IMR-90 (cell line): Measurements from ENCODE around the gene UST. TPM values are rescaled to one million over a fixed set of nuclear protein-coding genes. Genes with fewer than 3 reads are reported as not detected.

Experiments used
- ATAC-seq: fragments of 200-7000 bp; cut with Tn5 transposase; 2 replicates; pipeline ENCODE4 v1.9.1; 2020; ENCODE audit warnings: low read depth, mild to moderate bottlenecking, moderate library complexity
- BruUV-seq: library from RNA; stranded (reverse); fragments of 400-500 nt; replicated peaks from 2 replicates; lab custom pipeline; 2021; lab: Mats Ljungman, UMichigan
- CTCF ChIA-PET: fragments of 300-600 bp; formaldehyde crosslinking; extraction: SDS; loops from one replicate; lab custom pipeline; 2021; ENCODE audit warnings: antibody characterized with exemption; lab: Yijun Ruan, JAX
- POLR2A ChIA-PET: fragments of 300-600 bp; sonication (Branson Sonifier 250); formaldehyde crosslinking; loops from one replicate; lab custom pipeline; 2022; ENCODE audit warnings: antibody characterized with exemption; ENCODE audit not compliant: unreplicated experiment; lab: Charles Lee
- DNase-seq: peaks from one replicate; pipeline ENCODE4 v3.0.0; 2013
- H2AFZ ChIP-seq: replicated peaks from 2 replicates; pipeline ENCODE3; 2013; ENCODE audit warnings: low read length, mild to moderate bottlenecking; ENCODE audit not compliant: poor library complexity
- H2AK5ac ChIP-seq: 2 replicates; pipeline ENCODE4 v1.6.1; 2013; ENCODE audit warnings: low read depth, low read length, inconsistent platforms
- H2AK9ac ChIP-seq: replicated peaks from 2 replicates; pipeline ENCODE3; 2013; ENCODE audit warnings: mild to moderate bottlenecking, low read depth, low read length, moderate library complexity; ENCODE audit not compliant: poor library complexity
- H2BK120ac ChIP-seq: 2 replicates; pipeline ENCODE4 v1.6.1; 2013; ENCODE audit warnings: low read depth, low read length, inconsistent platforms
- H2BK15ac ChIP-seq: 3 replicates; pipeline ENCODE4 v1.6.1; 2013; ENCODE audit warnings: low read depth, low read length, inconsistent platforms
- H2BK20ac ChIP-seq: 2 replicates; pipeline ENCODE4 v1.6.1; 2013; ENCODE audit warnings: low read depth, mild to moderate bottlenecking, inconsistent platforms, low read length, moderate library complexity
- H2BK5ac ChIP-seq: 2 replicates; pipeline ENCODE4 v1.6.1; 2013; ENCODE audit warnings: mild to moderate bottlenecking, low read depth, low read length, inconsistent platforms; ENCODE audit not compliant: poor library complexity, severe bottlenecking
- H3K14ac ChIP-seq: replicated peaks from 2 replicates; pipeline ENCODE4 v1.6.1; 2013; ENCODE audit warnings: low read depth, low read length, inconsistent platforms
- H3K18ac ChIP-seq: 2 replicates; pipeline ENCODE4 v1.6.1; 2013; ENCODE audit warnings: low read depth, low read length, control low read depth
- H3K23ac ChIP-seq: 2 replicates; pipeline ENCODE4 v1.6.1; 2013; ENCODE audit warnings: low read depth, low read length, inconsistent platforms
- H3K27ac ChIP-seq: 2 replicates; pipeline ENCODE4 v1.5.1; 2013; ENCODE audit warnings: mild to moderate bottlenecking, control low read depth, low read length; ENCODE audit not compliant: insufficient read depth
- H3K27me3 ChIP-seq: 2 replicates; pipeline ENCODE4 v1.6.1; 2013; ENCODE audit warnings: low read length; ENCODE audit not compliant: control insufficient read depth, insufficient read depth
- H3K36me3 ChIP-seq: 2 replicates; pipeline ENCODE4 v1.6.1; 2013; ENCODE audit warnings: low read length, mixed read lengths; ENCODE audit not compliant: control insufficient read depth, insufficient read depth
- H3K4ac ChIP-seq: 2 replicates; pipeline ENCODE4 v1.6.1; 2013; ENCODE audit warnings: low read depth, low read length, inconsistent platforms
- H3K4me1 ChIP-seq: 2 replicates; pipeline ENCODE4 v1.6.1; 2013; ENCODE audit warnings: low read length, mixed read lengths; ENCODE audit not compliant: control insufficient read depth, insufficient read depth
- H3K4me2 ChIP-seq: 2 replicates; pipeline ENCODE4 v1.6.1; 2013; ENCODE audit warnings: low read depth, mild to moderate bottlenecking, control low read depth, low read length, moderate library complexity
- H3K4me3 ChIP-seq: 2 replicates; pipeline ENCODE4 v1.5.1; 2013; ENCODE audit warnings: low read depth, mild to moderate bottlenecking, control low read depth, low read length, moderate library complexity; ENCODE audit not compliant: insufficient read depth
- H3K56ac ChIP-seq: 2 replicates; pipeline ENCODE4 v1.6.1; 2013; ENCODE audit warnings: low read length, inconsistent platforms; ENCODE audit not compliant: insufficient read depth; ENCODE audit errors: extremely low read depth
- H3K79me1 ChIP-seq, 2 experiments: 2 replicates each; pipeline ENCODE4 v1.6.1; 2013; ENCODE audit warnings: low read length in 2 of 2, inconsistent platforms in 1 of 2, low read depth in 1 of 2
- H3K9ac ChIP-seq: 2 replicates; pipeline ENCODE4 v1.6.1; 2013; ENCODE audit warnings: low read depth, low read length, control low read depth
- H3K9me1 ChIP-seq: 2 replicates; pipeline ENCODE4 v1.6.1; 2013; ENCODE audit warnings: low read length, inconsistent platforms; ENCODE audit not compliant: insufficient read depth
- H3K9me3 ChIP-seq: 2 replicates; pipeline ENCODE4 v1.6.1; 2013; ENCODE audit warnings: low read length; ENCODE audit not compliant: control insufficient read depth, insufficient read depth
- H4K20me1 ChIP-seq: 2 replicates; pipeline ENCODE4 v1.6.1; 2013; ENCODE audit warnings: low read length, inconsistent platforms; ENCODE audit not compliant: insufficient read depth
- H4K5ac ChIP-seq: 2 replicates; pipeline ENCODE4 v1.6.1; 2013; ENCODE audit warnings: mild to moderate bottlenecking, low read depth, low read length, control low read depth
- H4K8ac ChIP-seq, 2 experiments: 2 replicates each; pipeline ENCODE4 v1.6.1; 2013; ENCODE audit warnings: low read depth in 2 of 2, low read length in 2 of 2, control low read depth in 1 of 2, inconsistent platforms in 1 of 2
- H4K91ac ChIP-seq: 2 replicates; pipeline ENCODE4 v1.6.1; 2013; ENCODE audit warnings: low read depth, low read length, inconsistent platforms; ENCODE audit not compliant: insufficient read depth
- BHLHE40 ChIP-seq: fragments of 150-350 bp; IDR thresholded peaks from 2 replicates; pipeline ENCODE4 v1.6.1; 2016; ENCODE audit warnings: mild to moderate bottlenecking, low read depth, low read length
- CEBPB ChIP-seq: IDR thresholded peaks from 2 replicates; pipeline ENCODE4 v1.6.1; 2012; ENCODE audit warnings: low read depth, low read length, improper control_type of control experiment
- CHD1 ChIP-seq: IDR thresholded peaks from 2 replicates; pipeline ENCODE4 v1.6.1; 2012; ENCODE audit warnings: low read depth, low read length, improper control_type of control experiment
- FOS ChIP-seq: fragments of 150-350 bp; IDR thresholded peaks from 2 replicates; pipeline ENCODE4 v1.6.1; 2016; ENCODE audit warnings: low read depth, low read length
- MAFK ChIP-seq: IDR thresholded peaks from 2 replicates; pipeline ENCODE4 v1.6.1; 2012; ENCODE audit warnings: low read depth, low read length, improper control_type of control experiment
- MAZ ChIP-seq: IDR thresholded peaks from 2 replicates; pipeline ENCODE4 v1.6.1; 2012; ENCODE audit warnings: low read depth, mild to moderate bottlenecking, low read length, improper control_type of control experiment, moderate library complexity, borderline replicate concordance
- MXI1 ChIP-seq: IDR thresholded peaks from 2 replicates; pipeline ENCODE4 v1.6.1; 2012; ENCODE audit warnings: low read depth, mild to moderate bottlenecking, low read length, moderate library complexity, borderline replicate concordance
- NFE2L2 ChIP-seq: fragments of 150-350 bp; IDR thresholded peaks from 2 replicates; pipeline ENCODE4 v1.6.1; 2016; ENCODE audit warnings: low read depth, mild to moderate bottlenecking, low read length
- POLR2A ChIP-seq: IDR thresholded peaks from 2 replicates; pipeline ENCODE4 v1.6.1; 2012; ENCODE audit warnings: mild to moderate bottlenecking, low read depth, low read length
- RAD21 ChIP-seq: IDR thresholded peaks from 2 replicates; pipeline ENCODE4 v1.6.1; 2012; ENCODE audit warnings: low read length, improper control_type of control experiment
- RCOR1 ChIP-seq: IDR thresholded peaks from 2 replicates; pipeline ENCODE4 v1.6.1; 2012; ENCODE audit warnings: mild to moderate bottlenecking, low read length, improper control_type of control experiment; ENCODE audit not compliant: insufficient replicate concordance
- RFX5 ChIP-seq: IDR thresholded peaks from 2 replicates; pipeline ENCODE4 v1.8.0; 2012; ENCODE audit warnings: low read depth, mild to moderate bottlenecking, low read length, moderate library complexity
- SMC3 ChIP-seq: fragments of 150-350 bp; IDR thresholded peaks from 2 replicates; pipeline ENCODE4 v1.6.1; 2016; ENCODE audit warnings: low read depth, mild to moderate bottlenecking, antibody characterized with exemption, low read length, moderate library complexity
- WGBS, 2 experiments: methylation state at CpG; one replicate each; pipeline versions ENCODE4 v1.1.5 to v1.1.7; 2013; ENCODE audit warnings: missing lambda C conversion rate in 2 of 2; ENCODE audit not compliant: insufficient read length in 1 of 2; ENCODE audit errors: extremely low coverage in 2 of 2; 5-methylcytosine and 5-hydroxymethylcytosine counted together
- dilution Hi-C: fragments of 300-500 bp; cut with HindIII; formaldehyde crosslinking; loops from one replicate; pipeline ENCODE4 v1.14.3; 2018; ENCODE audit warnings: low sequenced_read_pairs; ENCODE audit not compliant: unreplicated experiment
- in situ Hi-C: fragments of 300-500 bp; cut with MboI; formaldehyde crosslinking; loops from 3 replicates; pipeline ENCODE4 v1.14.3; 2019; ENCODE audit warnings: low sequenced_read_pairs, inconsistent platforms, mixed read lengths
- intact Hi-C: fragments of 100-400 bp; cut with micrococcal nuclease; formaldehyde crosslinking; loops from 2 replicates; pipeline ENCODE4 v1.10.0; 2022
- polyA plus RNA-seq, 3 experiments: library from polyadenylated mRNA; depleted of rRNA; stranded (reverse); fragments of >200 nt; gene quantifications; 2 replicates each; pipeline ENCODE4 v1.2.3, GENCODE V29; 2012; ENCODE audit warnings: low replicate concordance in 1 of 3
- total RNA-seq: library from RNA; depleted of rRNA; stranded (reverse); fragments of >200 nt; gene quantifications from 2 replicates; pipeline ENCODE4 v1.2.3, GENCODE V29; 2012
- TF ChIP-seq, protein P1 (sequence below): conservative IDR thresholded peaks from 2 replicates; pipeline ENCODE4 v1.5.1; 2012; ENCODE audit warnings: mild to moderate bottlenecking, low read depth, low read length, improper control_type of control experiment
- TF ChIP-seq, protein P2 (sequence below): fragments of 150-350 bp; IDR thresholded peaks from 2 replicates; pipeline ENCODE4 v1.6.1; 2016; ENCODE audit warnings: low read depth, mild to moderate bottlenecking, low read length, moderate library complexity, borderline replicate concordance
- TF ChIP-seq, protein P3 (sequence below): fragments of 150-350 bp; IDR thresholded peaks from 2 replicates; pipeline ENCODE4 v1.6.1; 2017; ENCODE audit warnings: mild to moderate bottlenecking, antibody characterized with exemption, low read length, low read depth

Gene UST
- total and polyA plus RNA-seq, 2 of the 4 experiments (the other 2 are of a cell fraction): 7.7 to 13.8 TPM

DNA sequence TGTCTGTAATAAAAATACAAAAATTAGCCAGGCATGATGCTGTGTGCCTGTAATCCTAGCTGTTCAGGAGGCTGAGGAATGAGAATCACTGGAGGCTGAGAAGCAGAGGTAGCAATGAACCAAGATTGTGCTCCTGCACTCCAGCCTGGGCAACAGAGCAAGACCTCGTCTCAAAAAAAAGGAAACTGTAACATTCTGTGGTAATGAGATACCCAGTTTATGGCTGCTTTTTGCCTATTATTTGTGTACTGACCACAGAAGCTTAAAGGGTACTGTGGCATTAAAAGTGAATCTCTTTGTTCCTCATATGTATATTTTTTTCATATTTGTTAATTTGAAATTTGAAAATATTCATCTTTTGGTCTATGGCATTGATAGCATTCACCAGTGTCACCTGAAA is 185.4 kb downstream of the UST start:
- H2BK15ac ChIP-seq: no peak overlapping the region
- H2BK20ac ChIP-seq: no peak overlapping the region
- no peak overlapping the region for H3K9ac ChIP-seq
- H3K9me3 ChIP-seq: no peaks in the 10 kb centered on the region
- DNase-seq (no peak), ATAC-seq (no peak)
- CTCF ChIA-PET: no interaction called here
- no peak overlapping the region for H2BK120ac ChIP-seq
- no peak overlapping the region for H4K91ac ChIP-seq
- no peak overlapping the region for H3K14ac ChIP-seq
- H3K23ac ChIP-seq: no peak overlapping the region
- H3K18ac ChIP-seq: no peak overlapping the region
- H3K27me3 ChIP-seq: no peaks in the 10 kb centered on the region
- no peak overlapping the region for H2BK5ac ChIP-seq
- H3K4ac ChIP-seq: no peak overlapping the region
- POLR2A ChIA-PET: no interaction called here
- no peaks in the 10 kb centered on the region for H3K79me1 ChIP-seq
- peaks cover 5% of the 10 kb centered on the region for H3K4me1 ChIP-seq
- no peak overlapping the region for H2AK9ac ChIP-seq
- dilution Hi-C loops: no loop called here
- no peak overlapping the region for H4K5ac ChIP-seq
- H2AK5ac ChIP-seq: no peak overlapping the region
- no peaks in the 10 kb centered on the region for H4K20me1 ChIP-seq
- H3K56ac ChIP-seq: no peak overlapping the region
- in situ Hi-C loops: no loop called here
- no peaks in the 10 kb centered on the region for H3K36me3 ChIP-seq
- intact Hi-C loops: no loop called here
- WGBS, 2 experiments: 100% methylated on average over 1 of the region's 1 CpG; no CpG with 5 or more reads in 1 of the 2 experiments
- H3K27ac ChIP-seq: no peak overlapping the region
- H3K9me1 ChIP-seq: peaks cover 3% of the 10 kb centered on the region; the same call in 1 of the 2 replicates
- H3K4me2 ChIP-seq: no peak overlapping the region
- H2AFZ ChIP-seq: no peak overlapping the region
- no peak for TF ChIP-seq MAZ
- TF ChIP-seq RFX5: no peak
- TF ChIP-seq FOS: no peak
- TF ChIP-seq POLR2A: no peak
- no peak for TF ChIP-seq BHLHE40
- TF ChIP-seq, protein P1, sequence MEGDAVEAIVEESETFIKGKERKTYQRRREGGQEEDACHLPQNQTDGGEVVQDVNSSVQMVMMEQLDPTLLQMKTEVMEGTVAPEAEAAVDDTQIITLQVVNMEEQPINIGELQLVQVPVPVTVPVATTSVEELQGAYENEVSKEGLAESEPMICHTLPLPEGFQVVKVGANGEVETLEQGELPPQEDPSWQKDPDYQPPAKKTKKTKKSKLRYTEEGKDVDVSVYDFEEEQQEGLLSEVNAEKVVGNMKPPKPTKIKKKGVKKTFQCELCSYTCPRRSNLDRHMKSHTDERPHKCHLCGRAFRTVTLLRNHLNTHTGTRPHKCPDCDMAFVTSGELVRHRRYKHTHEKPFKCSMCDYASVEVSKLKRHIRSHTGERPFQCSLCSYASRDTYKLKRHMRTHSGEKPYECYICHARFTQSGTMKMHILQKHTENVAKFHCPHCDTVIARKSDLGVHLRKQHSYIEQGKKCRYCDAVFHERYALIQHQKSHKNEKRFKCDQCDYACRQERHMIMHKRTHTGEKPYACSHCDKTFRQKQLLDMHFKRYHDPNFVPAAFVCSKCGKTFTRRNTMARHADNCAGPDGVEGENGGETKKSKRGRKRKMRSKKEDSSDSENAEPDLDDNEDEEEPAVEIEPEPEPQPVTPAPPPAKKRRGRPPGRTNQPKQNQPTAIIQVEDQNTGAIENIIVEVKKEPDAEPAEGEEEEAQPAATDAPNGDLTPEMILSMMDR: no peak
- TF ChIP-seq RCOR1: no peak
- TF ChIP-seq, protein P2, sequence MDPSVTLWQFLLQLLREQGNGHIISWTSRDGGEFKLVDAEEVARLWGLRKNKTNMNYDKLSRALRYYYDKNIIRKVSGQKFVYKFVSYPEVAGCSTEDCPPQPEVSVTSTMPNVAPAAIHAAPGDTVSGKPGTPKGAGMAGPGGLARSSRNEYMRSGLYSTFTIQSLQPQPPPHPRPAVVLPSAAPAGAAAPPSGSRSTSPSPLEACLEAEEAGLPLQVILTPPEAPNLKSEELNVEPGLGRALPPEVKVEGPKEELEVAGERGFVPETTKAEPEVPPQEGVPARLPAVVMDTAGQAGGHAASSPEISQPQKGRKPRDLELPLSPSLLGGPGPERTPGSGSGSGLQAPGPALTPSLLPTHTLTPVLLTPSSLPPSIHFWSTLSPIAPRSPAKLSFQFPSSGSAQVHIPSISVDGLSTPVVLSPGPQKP: no peak
- TF ChIP-seq CEBPB: no peak
- TF ChIP-seq, protein P3, sequence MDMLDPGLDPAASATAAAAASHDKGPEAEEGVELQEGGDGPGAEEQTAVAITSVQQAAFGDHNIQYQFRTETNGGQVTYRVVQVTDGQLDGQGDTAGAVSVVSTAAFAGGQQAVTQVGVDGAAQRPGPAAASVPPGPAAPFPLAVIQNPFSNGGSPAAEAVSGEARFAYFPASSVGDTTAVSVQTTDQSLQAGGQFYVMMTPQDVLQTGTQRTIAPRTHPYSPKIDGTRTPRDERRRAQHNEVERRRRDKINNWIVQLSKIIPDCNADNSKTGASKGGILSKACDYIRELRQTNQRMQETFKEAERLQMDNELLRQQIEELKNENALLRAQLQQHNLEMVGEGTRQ: no peak
- TF ChIP-seq MAFK: no peak
- TF ChIP-seq NFE2L2: no peak
- TF ChIP-seq MXI1: no peak
- TF ChIP-seq SMC3: no peak
- TF ChIP-seq RAD21: no peak
- TF ChIP-seq CHD1: no peak
- H3K4me3 ChIP-seq: no peak overlapping the region
- H4K8ac ChIP-seq: no peak overlapping the region
- BruUV-seq: no TSS peak
